NCI-H510A (cell line): ENCODE data around the gene OR51G2.
"Not testable (repeated sequence)": the region's sequence is repeated elsewhere in the genome, so short reads cannot be mapped to it uniquely, and the experiment has no call there.

ENCODE experiments used
- DNase-seq: peaks from one replicate; lab custom pipeline; 2025; lab: John Stamatoyannopoulos, UW

Gene OR51G2, protein sequence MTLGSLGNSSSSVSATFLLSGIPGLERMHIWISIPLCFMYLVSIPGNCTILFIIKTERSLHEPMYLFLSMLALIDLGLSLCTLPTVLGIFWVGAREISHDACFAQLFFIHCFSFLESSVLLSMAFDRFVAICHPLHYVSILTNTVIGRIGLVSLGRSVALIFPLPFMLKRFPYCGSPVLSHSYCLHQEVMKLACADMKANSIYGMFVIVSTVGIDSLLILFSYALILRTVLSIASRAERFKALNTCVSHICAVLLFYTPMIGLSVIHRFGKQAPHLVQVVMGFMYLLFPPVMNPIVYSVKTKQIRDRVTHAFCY

DNA sequence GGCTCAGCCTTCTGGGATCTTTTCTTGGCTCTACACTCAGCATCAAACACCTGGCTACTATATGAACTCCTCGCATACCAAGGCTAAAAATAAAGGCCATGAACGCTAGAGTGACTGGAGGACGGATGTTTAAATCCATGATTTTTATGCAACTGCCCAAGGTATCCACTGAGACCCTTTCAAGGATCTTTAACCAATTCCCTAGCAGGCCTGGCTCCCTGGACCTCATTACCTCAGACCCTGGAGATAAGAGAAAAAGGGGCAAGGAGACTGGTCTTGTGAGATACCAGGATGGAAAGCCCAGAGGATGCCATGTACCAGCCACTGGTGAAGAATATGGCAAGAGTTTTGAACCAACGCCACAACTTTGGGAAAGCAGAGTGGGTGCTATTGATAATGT, at the start of gene OR51G2:
TSS of gene OR51G2 (minus strand) at position 101 of the 400 bp plus-strand sequence. CDS start 3,687 bp downstream, outside the sequence.
- no peak for DNase-seq

DNA sequence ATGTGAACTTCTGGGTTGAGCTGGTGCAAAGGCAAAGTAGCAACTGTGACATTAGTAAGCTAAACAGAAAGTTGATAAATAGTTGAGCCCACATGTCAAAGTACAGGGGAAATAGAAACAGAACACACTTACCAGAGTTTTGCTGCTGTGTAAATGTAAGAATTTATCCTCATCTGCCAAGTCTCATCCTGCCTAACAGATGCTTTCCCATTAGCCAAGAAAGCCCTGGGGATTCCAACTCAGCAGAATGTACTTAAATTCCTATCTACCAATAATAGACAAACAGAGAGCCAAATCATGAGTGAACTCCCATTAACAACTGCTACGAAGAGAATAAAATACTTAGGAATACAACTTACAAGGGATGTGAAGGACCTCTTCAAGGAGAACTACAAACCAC, 43.7 kb upstream of the OR51G2 start:
- DNase-seq: no peak

DNA sequence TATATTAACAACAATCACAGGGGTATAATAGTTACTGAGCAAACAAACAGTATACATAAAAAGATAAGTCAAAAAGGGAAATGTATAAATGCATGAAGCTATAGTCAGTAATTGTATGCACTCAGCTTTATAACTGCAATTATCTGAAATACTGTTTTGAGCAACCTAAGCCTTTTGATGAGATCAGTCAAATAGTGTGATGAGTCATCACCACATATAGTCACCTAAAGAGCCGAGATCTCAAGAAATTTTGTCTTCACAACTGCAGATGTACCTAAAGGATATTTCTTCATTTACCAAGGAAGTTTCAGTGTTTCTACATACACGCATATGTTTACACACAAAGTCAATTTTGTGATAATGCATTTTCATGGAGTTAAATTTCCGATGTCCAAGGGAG, 41.7 kb upstream of the OR51G2 start:
- no peak for DNase-seq

DNA sequence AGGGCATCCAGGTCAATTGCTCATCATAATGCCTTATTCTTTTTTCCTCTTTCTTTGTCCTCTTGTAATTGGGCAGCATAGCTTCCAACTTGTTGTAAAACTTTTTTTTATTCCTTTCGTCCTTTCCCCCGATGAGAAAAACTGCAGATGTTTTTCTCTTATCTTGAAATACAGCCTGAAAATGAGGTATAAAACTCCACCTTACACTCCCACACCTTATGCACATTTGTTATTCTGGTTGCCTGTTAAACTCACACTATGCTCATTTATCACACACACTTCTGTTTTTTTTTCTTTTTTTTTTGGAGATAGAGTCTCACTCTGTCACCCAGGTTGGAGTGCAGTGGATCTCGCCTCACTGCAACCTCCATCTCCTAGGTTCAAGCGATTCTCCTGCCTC, 38.2 kb upstream of the OR51G2 start:
- DNase-seq: no peak

DNA sequence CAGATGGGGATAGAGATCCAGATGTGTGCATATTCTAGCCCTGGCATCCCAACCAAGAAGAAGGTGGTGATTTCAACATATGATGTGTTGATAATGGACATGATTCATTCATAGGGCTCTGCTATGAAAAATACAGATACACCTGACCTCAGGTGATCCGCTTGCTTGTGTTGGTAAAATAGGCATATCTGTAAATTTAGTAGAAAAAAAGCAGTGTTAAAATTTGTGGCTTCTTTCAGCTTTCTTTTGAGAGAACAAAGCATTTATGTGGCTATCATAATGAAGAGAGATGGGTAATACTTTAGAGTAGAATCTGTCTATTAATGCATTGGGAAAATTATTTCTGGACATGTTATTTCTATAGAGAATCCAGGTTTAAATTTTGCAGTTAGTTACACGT, 36.5 kb upstream of the OR51G2 start, which contains the start of gene OR51A2:
TSS of gene OR51A2 (minus strand) at position 101 of the 400 bp plus-strand sequence. CDS start at position 101, 0 bp downstream.
- not testable (repeated sequence) for DNase-seq

DNA sequence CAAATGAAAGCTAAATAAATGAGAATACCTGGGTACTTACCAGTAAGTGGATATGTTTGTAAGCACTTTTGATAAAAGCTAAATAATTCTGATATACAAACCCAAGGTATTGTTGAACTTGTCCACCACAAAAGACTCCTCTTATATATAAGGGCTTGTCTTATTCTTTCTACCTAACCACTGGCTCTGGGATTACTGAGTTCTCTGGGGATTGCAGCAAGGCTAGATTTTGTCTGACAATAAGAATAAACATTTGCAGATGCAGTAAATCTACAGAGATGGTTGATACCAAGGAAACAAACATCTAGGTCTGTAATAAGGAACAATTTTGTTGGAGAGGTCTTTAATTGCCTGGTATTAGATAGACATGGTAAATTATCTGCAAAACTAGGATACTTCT, 28.4 kb upstream of the OR51G2 start, which contains the start of gene OR51A4:
TSS of gene OR51A4 (minus strand) at position 101 of the 400 bp plus-strand sequence. CDS start 505 bp downstream, outside the sequence.
- DNase-seq: no peak

DNA sequence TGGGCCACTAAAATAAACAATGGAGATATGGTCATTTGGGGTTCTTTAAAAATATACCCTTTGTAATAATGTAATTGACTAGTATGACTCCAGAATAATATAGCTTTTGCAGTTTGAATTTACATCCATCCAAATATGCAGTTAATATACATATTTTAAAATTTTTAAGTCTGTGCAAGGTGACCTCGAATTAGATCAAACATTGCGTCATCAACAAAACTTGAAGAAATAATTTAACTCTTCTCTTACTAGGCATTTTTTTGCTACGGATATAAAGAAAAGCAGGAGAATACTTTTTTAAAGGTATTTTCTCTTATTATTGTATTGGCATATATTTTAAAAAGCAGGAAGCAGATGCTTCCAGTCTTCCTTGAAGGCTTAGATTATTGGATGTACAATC, 17.6 kb upstream of the OR51G2 start:
- DNase-seq: no peak

DNA sequence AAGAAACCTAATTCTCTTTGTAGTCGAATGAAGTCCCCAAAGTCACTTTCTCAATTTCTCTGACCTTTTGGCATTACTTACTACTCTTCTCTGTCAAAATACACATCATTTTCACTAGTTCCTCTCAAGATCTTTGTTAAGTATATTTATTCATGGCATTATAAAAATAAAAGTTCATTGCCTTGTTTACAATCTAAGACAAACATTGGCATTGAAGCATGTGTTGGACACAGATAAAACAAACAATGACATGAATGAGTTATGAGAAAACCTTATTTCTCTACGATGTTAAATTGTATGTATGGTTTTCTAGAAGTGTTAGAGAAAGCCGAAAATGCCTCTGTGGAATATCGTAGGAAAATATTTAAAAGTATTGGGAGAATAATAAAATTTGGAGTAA, 13.6 kb upstream of the OR51G2 start:
- no peak for DNase-seq

DNA sequence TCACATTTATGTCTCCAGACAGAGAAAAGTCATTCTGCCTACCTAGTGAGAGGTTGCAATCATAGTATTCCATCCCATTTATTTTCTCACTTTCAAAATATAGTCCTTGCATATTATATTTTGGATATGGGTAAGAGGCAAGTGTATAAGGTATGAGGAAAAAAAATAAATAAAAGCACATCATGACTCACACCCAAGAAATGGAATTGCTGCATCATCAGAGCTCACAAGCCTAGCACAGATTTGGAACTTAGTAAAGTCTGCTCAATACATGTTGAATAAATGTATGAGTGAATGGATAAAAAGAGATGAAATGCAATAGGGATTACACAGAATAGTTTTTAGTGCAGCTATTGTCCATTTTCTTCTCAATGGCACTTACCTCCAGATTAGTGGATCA, 7.5 kb upstream of the OR51G2 start:
- DNase-seq: no peak

DNA sequence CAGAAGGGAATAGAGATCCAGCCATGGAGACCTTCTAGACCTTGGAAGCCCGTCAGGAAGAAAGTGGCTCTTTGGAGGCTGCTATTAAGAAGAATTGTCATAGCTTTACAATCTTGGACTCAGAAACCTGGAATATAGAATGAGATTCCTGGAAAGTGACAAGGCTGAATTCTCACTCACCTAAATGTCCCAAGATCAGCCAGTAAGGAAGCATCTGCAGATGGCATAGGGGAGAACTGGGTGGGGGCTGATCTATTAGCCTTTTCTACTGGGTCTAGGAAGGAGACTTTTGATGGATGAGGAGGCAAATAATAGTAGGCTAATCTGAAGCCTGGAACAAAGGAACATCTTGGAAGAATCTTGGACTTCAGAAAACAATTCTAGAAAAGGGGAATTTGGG, 5.1 kb upstream of the OR51G2 start, which contains the start of gene OR51G1:
TSS of gene OR51G1 (minus strand) at position 101 of the 400 bp plus-strand sequence. CDS start at position 101, 0 bp downstream.
- no peak for DNase-seq

DNA sequence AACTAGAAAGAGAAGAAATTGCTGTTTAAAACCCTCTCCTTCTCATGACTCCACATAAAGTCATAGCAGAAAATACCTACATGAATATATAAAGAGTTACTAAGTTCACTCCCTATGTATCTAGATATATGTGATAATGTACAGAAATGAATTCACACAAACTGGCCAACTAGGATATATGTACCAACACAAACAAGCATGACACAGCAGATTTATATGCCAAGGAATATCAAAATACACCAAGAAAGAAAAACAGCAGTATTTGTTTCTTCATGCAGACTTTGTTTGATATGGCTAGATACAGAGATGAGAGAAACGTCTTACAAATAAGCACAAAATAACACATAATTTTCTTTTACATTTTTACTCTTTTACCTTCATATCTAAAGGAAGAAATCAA, 3.2 kb upstream of the OR51G2 start:
- no peak for DNase-seq

DNA sequence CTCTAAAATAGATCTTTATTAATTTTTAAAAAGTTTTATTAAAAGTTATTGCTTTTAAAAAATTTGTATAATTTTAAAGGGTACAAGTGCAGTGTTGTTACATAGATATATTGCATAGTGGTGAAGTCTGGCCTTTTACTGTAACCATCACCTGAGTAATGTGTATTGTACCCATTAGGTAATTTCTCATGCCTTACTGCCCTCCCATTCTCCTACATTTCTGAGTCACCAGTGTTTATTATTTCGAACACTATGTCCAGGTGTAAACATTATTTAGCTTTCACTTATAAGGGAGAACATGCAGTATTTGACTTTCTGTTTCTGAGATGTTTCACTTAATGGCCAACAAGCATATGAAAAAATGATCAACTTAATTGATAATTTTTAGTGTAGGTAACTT, 2.6 kb upstream of the OR51G2 start:
- DNase-seq: no peak

DNA sequence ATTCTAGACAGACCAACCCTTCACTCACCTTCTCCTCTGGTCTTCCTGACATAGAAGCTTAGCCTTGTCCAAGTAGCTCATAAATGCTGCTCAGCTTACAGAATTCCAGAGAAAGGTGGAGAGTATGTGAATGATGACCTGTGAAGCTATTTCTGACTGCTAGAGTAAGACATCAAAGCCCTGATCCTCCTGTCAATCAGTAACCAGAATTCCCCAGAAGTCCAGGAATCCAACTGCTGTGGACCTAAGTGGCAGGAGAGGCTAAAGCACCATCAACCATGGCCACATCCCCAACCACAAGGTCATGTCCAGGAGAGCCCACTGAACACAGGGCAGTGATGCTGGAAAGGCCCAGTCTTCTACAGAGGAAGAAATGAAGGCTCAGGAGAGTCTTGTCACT, 2.6 kb downstream of the OR51G2 start:
- DNase-seq: no peak

DNA sequence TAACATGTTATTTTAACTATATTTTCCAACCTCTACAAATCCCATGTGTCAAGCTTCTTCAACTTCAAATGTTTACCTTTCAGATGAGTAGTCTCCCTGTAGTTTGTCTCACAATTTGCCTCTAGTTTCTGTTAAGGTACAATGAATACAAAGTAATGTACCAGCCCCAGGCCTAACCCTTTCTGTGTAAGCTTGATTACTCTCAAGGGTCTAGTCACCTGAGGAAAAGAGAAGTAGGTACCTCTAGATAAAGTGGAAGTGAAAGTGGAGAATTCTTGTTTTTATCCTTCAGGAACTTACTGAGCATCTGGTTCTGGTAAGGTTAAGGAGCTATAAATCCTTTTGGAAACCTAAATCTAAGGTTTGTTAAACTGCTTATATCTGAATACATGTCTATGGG, 15.7 kb downstream of the OR51G2 start, which contains the start of gene OR51A7:
TSS of gene OR51A7 (plus strand) at position 300 of the 400 bp plus-strand sequence. CDS start 3,587 bp downstream, outside the sequence.
- no peak for DNase-seq

DNA sequence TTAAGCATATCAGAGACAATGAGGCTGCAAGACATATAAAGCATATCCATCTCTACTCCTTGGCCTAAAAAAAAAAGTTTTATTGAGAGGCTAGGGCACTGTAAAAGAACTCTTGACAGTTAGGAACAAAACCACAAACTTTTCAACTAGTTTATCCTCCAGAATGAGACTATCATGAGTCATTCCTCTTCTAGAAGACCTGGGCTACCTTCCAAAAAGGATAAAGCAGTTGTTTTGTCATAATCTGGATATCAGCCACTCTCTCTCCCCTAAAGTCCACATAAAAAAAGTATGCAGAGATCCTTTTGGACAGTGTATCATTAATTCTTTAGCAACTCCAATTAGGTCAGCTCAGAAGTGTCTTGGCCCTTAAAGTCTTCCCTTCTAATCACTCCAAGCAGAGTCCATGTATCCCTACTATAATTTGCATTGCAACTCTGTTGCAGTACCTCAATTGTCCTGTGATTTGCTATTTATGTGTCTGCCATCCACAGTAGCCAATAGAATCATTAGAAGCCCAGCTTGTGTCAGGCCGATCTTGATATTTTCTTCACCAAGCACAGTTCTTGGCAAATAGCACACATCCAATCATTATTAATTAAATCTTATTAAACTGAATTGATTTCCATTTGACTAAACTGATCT, 27.0 kb downstream of the OR51G2 start:
- DNase-seq: no peak

DNA sequence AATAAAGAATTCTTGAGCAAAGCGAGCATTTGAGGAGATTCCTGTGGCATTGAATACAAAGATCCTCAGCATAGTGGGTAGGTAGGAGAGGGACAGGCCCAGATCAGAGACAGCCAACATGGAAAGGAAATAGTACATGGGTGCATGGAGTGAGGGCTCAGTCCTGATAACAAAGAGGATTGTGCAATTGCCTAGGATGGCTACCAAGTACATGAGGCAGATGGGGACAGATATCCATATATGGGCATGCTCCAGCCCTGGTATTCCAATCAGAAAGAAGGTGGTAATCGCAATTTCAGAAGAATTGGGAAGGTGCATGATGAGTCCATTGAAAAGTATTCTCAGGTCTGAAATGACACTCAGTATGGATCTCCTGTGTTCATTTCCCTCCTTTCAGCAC, 28.9 kb downstream of the OR51G2 start:
- no peak for DNase-seq

DNA sequence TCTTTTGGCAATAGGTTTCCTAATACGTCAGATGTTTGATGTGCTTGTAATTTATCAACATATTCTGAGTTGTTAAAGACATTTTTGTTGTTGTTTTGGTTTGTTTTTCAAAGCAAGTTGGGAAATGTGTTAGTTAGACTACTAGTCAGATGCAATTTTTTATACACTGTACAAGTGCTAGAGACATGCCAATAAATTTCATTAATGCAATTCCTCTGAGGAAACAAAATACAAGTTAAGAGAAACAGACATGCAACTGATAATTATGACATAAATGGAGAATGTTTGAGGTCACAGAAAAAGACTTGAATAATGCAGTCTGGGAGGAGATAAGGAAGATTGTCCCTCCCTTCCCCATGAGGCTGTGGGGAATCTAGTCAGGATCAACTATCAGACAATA, 31.6 kb downstream of the OR51G2 start:
- DNase-seq: no peak

DNA sequence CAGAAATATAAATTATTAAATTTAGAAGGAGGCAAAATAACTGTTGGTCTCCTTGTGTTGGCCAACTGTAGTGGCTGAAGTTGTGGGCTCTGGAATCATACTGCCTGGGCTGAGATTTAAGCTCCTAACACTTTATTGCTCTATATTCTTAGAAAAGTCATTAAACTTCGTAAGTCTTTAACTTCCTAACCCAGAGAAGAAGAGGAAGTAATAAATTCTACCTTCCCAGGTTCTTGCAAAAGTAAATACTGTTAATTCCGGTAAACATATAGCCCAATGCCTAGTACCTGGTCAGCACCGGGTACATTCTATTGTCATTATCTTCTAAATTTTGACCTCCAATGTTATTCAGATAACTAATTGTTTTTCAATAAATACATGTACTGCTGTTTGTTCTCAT, 33.0 kb downstream of the OR51G2 start:
- DNase-seq: no peak

DNA sequence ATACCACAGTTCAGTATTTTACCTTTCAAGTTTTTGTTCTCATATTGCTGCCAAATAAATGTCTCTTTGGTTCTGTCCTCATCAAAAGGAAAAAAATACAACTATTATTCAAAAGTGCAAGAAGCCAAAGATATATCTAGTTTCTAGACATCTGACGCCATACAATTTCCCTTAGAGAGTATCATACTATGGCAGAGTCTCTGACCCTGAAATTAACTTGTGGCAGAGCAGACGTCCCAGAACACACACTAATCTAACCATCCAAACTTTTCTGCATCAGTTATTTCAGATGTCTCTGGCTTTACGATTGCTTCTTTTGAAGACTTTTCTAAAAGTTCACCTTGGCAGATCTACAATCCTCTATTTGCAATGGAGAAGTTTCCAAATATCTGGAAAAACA, 34.8 kb downstream of the OR51G2 start:
- DNase-seq: no peak

DNA sequence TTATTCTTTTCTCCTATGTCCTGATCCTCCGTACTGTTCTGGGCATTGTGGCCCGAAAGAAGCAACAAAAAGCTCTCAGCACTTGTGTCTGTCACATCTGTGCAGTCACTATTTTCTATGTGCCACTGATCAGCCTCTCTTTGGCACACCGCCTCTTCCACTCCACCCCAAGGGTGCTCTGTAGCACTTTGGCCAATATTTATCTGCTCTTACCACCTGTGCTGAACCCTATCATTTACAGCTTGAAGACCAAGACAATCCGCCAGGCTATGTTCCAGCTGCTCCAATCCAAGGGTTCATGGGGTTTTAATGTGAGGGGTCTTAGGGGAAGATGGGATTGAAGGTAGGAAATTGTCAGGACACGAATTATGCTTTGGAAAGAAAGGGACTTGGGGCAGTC, 36.6 kb downstream of the OR51G2 start:
- peak; percentile 3 for DNase-seq

DNA sequence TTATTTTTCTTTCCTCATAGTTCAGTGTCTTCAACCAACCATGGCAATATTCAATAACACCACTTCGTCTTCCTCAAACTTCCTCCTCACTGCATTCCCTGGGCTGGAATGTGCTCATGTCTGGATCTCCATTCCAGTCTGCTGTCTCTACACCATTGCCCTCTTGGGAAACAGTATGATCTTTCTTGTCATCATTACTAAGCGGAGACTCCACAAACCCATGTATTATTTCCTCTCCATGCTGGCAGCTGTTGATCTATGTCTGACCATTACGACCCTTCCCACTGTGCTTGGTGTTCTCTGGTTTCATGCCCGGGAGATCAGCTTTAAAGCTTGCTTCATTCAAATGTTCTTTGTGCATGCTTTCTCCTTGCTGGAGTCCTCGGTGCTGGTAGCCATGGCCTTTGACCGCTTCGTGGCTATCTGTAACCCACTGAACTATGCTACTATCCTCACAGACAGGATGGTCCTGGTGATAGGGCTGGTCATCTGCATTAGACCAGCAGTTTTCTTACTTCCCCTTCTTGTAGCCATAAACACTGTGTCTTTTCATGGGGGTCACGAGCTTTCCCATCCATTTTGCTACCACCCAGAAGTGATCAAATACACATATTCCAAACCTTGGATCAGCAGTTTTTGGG, 37.2 kb downstream of the OR51G2 start, which contains the start of gene OR51T1:
TSS of gene OR51T1 (plus strand) at position 41 of the 641 bp plus-strand sequence. CDS start at position 41, 0 bp downstream.
- no peak for DNase-seq

DNA sequence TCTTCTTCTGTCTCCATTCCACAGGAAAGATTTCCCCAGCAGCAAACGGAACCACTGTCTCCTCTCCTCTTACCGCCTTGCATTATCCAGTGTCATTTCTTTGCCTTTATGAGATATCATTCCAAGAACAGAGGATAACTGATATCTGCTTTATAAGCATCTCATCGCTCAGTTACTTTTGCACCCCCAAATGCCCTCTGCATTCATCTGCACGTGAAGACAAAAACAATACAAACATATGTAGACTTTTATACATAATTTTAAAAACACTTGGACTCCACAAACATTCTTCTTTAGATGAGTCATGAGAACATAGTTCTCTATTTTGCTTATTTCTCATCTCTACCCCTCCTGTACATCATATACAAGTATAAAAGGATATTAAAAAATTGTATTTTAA, 38.0 kb downstream of the OR51G2 start:
- no peak for DNase-seq

DNA sequence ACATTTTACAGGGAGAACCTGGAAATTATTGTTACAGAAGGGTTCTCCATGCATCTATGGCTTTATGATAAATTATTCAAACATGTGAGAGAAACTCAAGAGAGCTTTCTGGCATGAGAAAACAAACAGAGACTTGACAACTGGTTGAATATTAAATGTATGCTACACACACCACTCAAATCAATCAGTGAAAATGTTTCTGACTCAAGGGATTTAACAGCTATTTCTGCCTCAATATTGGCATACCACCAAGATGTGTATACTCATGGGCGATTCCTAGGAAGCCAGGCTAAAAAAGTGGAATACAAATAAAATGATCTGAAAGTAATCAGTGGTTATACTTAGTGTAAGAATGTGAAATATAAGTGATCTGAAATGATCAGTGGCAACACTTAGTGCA, 53.3 kb downstream of the OR51G2 start:
- DNase-seq: no peak
